Aorta (tissue), 5 donors: ENCODE measurements around the gene HERC5. TPM values are rescaled to one million over a fixed set of nuclear protein-coding genes. Genes with fewer than 3 reads are reported as not detected.
A peak's percentile ranks its signal among the peaks of the same experiment; 100 is the strongest.

ENCODE experiments used
- ATAC-seq: fragments of 200-7000 bp; cut with Tn5 transposase; one replicate; pipeline ENCODE4 v1.9.1; 2022; ENCODE audit warnings: moderate library complexity; ENCODE audit not compliant: low FRiP score
- DNase-seq, 2 donors: peaks; one replicate each; pipeline ENCODE4 v3.0.0-alpha.2; 2020
- H3K27ac ChIP-seq, 2 donors: one replicate each; pipeline ENCODE4 v1.5.1; 2013; ENCODE audit warnings: low read length in 2 of 2, mild to moderate bottlenecking in 2 of 2, moderate library complexity in 2 of 2, control low read depth in 1 of 2, inconsistent platforms in 1 of 2, low read depth in 1 of 2
- H3K27me3 ChIP-seq, 2 donors: one replicate each; pipeline ENCODE4 v1.6.1; 2013; ENCODE audit warnings: control low read depth in 1 of 2, low read length in 1 of 2, mild to moderate bottlenecking in 1 of 2, moderate library complexity in 1 of 2; ENCODE audit not compliant: insufficient read depth in 2 of 2, control insufficient read depth in 1 of 2
- H3K36me3 ChIP-seq, 2 donors: one replicate each; pipeline ENCODE4 v1.6.1; 2013; ENCODE audit warnings: control low read depth in 1 of 2, low read length in 1 of 2, mild to moderate bottlenecking in 1 of 2; ENCODE audit not compliant: insufficient read depth in 2 of 2, control insufficient read depth in 1 of 2
- H3K4me1 ChIP-seq, 2 donors: one replicate each; pipeline ENCODE4 v1.6.1; 2013; ENCODE audit warnings: low read length in 2 of 2, control low read depth in 1 of 2, mild to moderate bottlenecking in 1 of 2, moderate library complexity in 1 of 2; ENCODE audit not compliant: insufficient read depth in 2 of 2, control insufficient read depth in 1 of 2
- H3K4me3 ChIP-seq, 2 donors: one replicate each; pipeline ENCODE4 v1.5.1; 2013; ENCODE audit warnings: low read length in 2 of 2, control low read depth in 1 of 2, mild to moderate bottlenecking in 1 of 2
- H3K9me3 ChIP-seq: one replicate; pipeline ENCODE4 v1.6.1; 2013; ENCODE audit warnings: mild to moderate bottlenecking, low read length; ENCODE audit not compliant: control insufficient read depth
- WGBS, 2 donors: extraction: QIAGEN DNeasy Blood & Tissue Kit; methylation state at CpG; one replicate each; pipeline ENCODE4 v1.1.7; 2013; 5-methylcytosine and 5-hydroxymethylcytosine counted together
- intact Hi-C, 2 donors: fragments of 100-400 bp; cut with DNase I; formaldehyde crosslinking; loops; one replicate each; pipeline versions ENCODE4 v1.14.2 to v1.15.0; 2022
- polyA plus RNA-seq, 2 donors: library from polyadenylated mRNA; stranded (reverse); fragments of 200-250 nt; gene quantifications; one replicate each; pipeline ENCODE4 v1.2.3, GENCODE V29; 2013
- total RNA-seq, 2 donors: library from RNA; stranded (reverse); fragmentation: NEBNext Ultra II Directional; extraction: Animal tissue kit (Norgen Biotek cat#: 25700); gene quantifications; one replicate each; pipeline ENCODE4 v1.2.1, GENCODE V29; 2021
- donor health status: healthy with polysubstance abuse.
- donor health status: Bipolar disorder and iron deficiency.
- donor health status: DM: no; HTN: no; CAD: no.
- donor health status: DM: no; HTN: no; CAD: no.
- donor health status: DM: yes; HTN: yes; CAD: no.

HERC5 gene
- total and polyA plus RNA-seq, 4 donors: 7.0 to 10.3 (median 9.7) TPM

GRCh38 chr4:88452912-88453311 lies 4.0 kb upstream of the HERC5 start:
- Histone ChIP-seq H3K27ac (no peak overlapping the region), H3K27me3 (no peaks in the 10 kb centered on the region), H3K9me3 (no peaks in the 10 kb centered on the region), H3K4me1 (no peaks in the 10 kb centered on the region), H3K4me3 (no peak overlapping the region), H3K36me3 (no peaks in the 10 kb centered on the region)
- ATAC-seq (no peak), DNase-seq (no peak)
- intact Hi-C loops: loop anchor here in 1 of 2 donors (10.0 kb wide), 1 partner anchor 168 kb away; the partner anchor contains the start of gene PPM1K
- 69 to 73% methylated on average over 2 of the region's 2 CpGs for WGBS, 2 donors

- DNase-seq (peak; percentile 67 to 86), ATAC-seq (peak; percentile 82)
- Histone ChIP-seq H3K27me3 (no peaks in the 10 kb centered on the region), H3K27ac (peak overlapping the region; percentile 41 to 57), H3K9me3 (no peaks in the 10 kb centered on the region), H3K36me3 (no peaks in the 10 kb centered on the region), H3K4me3 (peak overlapping the region; percentile 9 to 82), H3K4me1 (no peaks in the 10 kb centered on the region)
- 2 to 3% methylated on average over 57 to 75 of the region's 75 CpGs for WGBS, 2 donors
- intact Hi-C loops: loop anchor here (5.0 to 10.0 kb wide), 6 partner anchors 60 to 240 kb away; partner anchors contain the start of genes HERC6 (in 2 of the 2) and PPM1K (in 2 of the 2)
Observed at GRCh38 chr4:88457307-88458103, 586 bp downstream of the HERC5 start.

- Histone ChIP-seq H3K27me3 (no peaks in the 10 kb centered on the region), H3K27ac (peak overlapping the region in 1 of 2 donors; percentile 45), H3K4me3 (peak overlapping the region; percentile 9 to 82), H3K36me3 (no peaks in the 10 kb centered on the region), H3K4me1 (no peaks in the 10 kb centered on the region), H3K9me3 (no peaks in the 10 kb centered on the region)
- intact Hi-C loops: loop anchor here (5.0 to 10.0 kb wide), 6 partner anchors 59 to 241 kb away; partner anchors contain the start of genes HERC6 (in 2 of the 2) and PPM1K (in 2 of the 2)
- ATAC-seq (no peak), DNase-seq (no peak)
- WGBS, 2 donors: 20 to 24% methylated on average over 7 of the region's 7 CpGs
Observed at GRCh38 chr4:88458104-88458740, 1.3 kb downstream of the HERC5 start.

DNA sequence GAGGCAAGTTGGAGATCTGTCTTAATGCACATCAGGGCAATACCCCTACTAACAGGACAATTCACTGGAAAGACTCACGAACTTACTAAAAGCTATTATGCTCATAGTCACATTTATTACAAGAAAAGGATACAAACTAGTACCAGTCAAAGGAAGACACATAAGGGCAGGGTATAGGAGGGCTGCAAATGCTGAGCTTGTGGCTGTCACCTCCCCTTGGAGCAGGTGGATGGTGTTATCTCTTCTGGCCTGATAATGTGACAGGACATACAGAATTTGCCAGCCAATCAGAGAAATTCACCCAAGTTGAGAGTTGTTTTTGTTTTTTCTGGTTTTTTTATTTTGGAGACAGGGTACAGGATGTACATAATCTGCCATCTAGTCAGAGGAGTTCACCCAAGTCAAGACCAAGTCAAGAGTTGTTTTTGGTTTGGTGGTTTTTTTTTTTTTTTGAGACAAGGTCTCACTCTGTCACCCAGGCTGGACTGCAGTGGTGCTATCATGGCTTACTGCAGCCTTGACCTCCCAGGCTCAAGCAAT lies 8.8 kb downstream of the HERC5 start:
- Histone ChIP-seq H3K27me3 (no peaks in the 10 kb centered on the region), H3K9me3 (no peaks in the 10 kb centered on the region), H3K27ac (no peak overlapping the region), H3K36me3 (peaks cover 2 to 12% of the 10 kb centered on the region in 2 donors), H3K4me1 (peaks cover 0 to 2% of the 10 kb centered on the region in 2 donors), H3K4me3 (no peak overlapping the region)
- DNase-seq (no peak), ATAC-seq (no peak)
- 89 to 96% methylated on average over 1 of the region's 1 CpG for WGBS, 2 donors
- intact Hi-C loops: loop anchor here in 1 of 2 donors (5.0 kb wide), 1 partner anchor 47 kb away; no protein-coding TSS in a partner anchor

DNA sequence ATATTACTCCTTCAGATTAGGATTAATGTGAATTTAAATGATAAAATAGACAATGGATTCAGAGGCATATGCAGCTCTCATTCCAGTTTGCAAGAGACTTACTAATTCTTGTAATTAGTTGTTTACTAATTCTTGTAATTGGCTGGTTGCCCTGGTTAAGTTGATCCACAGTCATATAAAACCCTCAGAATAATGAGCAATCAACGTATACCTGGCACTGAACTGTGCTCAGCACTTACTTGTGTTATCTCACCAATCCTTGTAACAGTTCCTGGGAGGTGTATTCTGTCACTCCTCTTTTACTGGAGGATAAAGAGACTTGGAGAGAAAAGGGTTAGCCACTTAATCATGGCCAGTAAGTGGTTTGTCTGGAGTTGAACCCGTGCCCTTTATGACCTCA lies 10.5 kb downstream of the HERC5 start:
- H3K4me3 ChIP-seq: no peak overlapping the region
- ATAC-seq (no peak), DNase-seq (no peak)
- 74 to 75% methylated on average over 2 of the region's 2 CpGs for WGBS, 2 donors
- H3K27me3 ChIP-seq: no peaks in the 10 kb centered on the region
- peaks cover 0 to 2% of the 10 kb centered on the region in 2 donors for H3K4me1 ChIP-seq
- peaks cover 2 to 12% of the 10 kb centered on the region in 2 donors for H3K36me3 ChIP-seq
- H3K27ac ChIP-seq: no peak overlapping the region
- H3K9me3 ChIP-seq: no peaks in the 10 kb centered on the region
- intact Hi-C loops: loop anchor here in 1 of 2 donors (5.0 kb wide), 1 partner anchor 45 kb away; no protein-coding TSS in a partner anchor

GRCh38 chr4:88477229-88477860 lies 20.4 kb downstream of the HERC5 start:
- DNase-seq (no peak), ATAC-seq (no peak)
- 85 to 90% methylated on average over 3 to 5 of the region's 5 CpGs for WGBS, 2 donors
- no peaks in the 10 kb centered on the region for H3K36me3 ChIP-seq
- intact Hi-C loops: no loop called here
- no peaks in the 10 kb centered on the region for H3K27me3 ChIP-seq
- H3K9me3 ChIP-seq: no peaks in the 10 kb centered on the region
- H3K4me3 ChIP-seq: no peak overlapping the region
- H3K27ac ChIP-seq: no peak overlapping the region
- peaks cover 0 to 4% of the 10 kb centered on the region in 2 donors for H3K4me1 ChIP-seq

GRCh38 chr4:88478247-88478646 lies 21.3 kb downstream of the HERC5 start:
- 95% methylated on average over 2 of the region's 2 CpGs for WGBS, 2 donors
- ATAC-seq (no peak), DNase-seq (no peak)
- no peaks in the 10 kb centered on the region for H3K9me3 ChIP-seq
- no peak overlapping the region for H3K27ac ChIP-seq
- no peaks in the 10 kb centered on the region for H3K36me3 ChIP-seq
- H3K4me3 ChIP-seq: no peak overlapping the region
- H3K27me3 ChIP-seq: no peaks in the 10 kb centered on the region
- peaks cover 0 to 2% of the 10 kb centered on the region in 2 donors for H3K4me1 ChIP-seq
- intact Hi-C loops: no loop called here

DNA sequence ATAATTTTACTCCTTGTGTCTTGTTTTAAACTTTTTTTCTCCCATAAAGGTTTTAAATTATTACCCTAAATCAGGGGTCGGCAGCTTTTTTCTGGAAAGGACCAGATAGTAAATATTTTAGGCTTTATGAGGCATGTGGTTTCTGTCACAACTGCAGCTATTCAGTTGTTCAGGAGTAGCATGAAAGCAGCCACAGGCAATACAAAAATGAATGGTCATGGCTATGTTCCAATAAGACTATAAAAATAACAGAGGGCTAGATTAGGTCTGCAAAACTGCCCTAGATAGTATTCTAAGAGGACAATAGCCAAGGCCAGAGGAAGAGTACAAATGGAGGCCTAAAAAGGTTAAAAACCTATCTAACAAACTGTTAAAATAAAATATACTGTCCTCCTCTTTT lies 24.6 kb downstream of the HERC5 start:
- no peak overlapping the region for H3K27ac ChIP-seq
- DNase-seq (no peak), ATAC-seq (no peak)
- no peak overlapping the region for H3K4me3 ChIP-seq
- H3K4me1 ChIP-seq: no peaks in the 10 kb centered on the region
- H3K9me3 ChIP-seq: no peaks in the 10 kb centered on the region
- 29 to 38% methylated on average over 1 of the region's 1 CpG for WGBS, 2 donors
- H3K36me3 ChIP-seq: peaks cover 0 to 1% of the 10 kb centered on the region in 2 donors
- intact Hi-C loops: no loop called here
- no peaks in the 10 kb centered on the region for H3K27me3 ChIP-seq
